Astrocyte of the cerebellum (primary cell): ENCODE results near the gene RSBN1.

Source experiments
- DNase-seq: peaks from one replicate; pipeline ENCODE4 v3.0.0-alpha.2; 2011; ENCODE audit warnings: low read depth
- H3K4me3 ChIP-seq: 2 replicates; pipeline ENCODE4 v1.5.1; 2011; ENCODE audit warnings: mild to moderate bottlenecking, low read depth, low read length, moderate library complexity
- in situ Hi-C: cut with HindIII; loops from 2 replicates; pipeline ENCODE4 v1.10.0; 2017; ENCODE audit warnings: low sequenced_read_pairs
- TF ChIP-seq, protein P1 (sequence below): IDR thresholded peaks from 2 replicates; pipeline ENCODE4 v1.5.1; 2012; ENCODE audit warnings: low read length, low read depth, moderate library complexity, mild to moderate bottlenecking; ENCODE audit errors: missing control alignments

Gene RSBN1

DNA sequence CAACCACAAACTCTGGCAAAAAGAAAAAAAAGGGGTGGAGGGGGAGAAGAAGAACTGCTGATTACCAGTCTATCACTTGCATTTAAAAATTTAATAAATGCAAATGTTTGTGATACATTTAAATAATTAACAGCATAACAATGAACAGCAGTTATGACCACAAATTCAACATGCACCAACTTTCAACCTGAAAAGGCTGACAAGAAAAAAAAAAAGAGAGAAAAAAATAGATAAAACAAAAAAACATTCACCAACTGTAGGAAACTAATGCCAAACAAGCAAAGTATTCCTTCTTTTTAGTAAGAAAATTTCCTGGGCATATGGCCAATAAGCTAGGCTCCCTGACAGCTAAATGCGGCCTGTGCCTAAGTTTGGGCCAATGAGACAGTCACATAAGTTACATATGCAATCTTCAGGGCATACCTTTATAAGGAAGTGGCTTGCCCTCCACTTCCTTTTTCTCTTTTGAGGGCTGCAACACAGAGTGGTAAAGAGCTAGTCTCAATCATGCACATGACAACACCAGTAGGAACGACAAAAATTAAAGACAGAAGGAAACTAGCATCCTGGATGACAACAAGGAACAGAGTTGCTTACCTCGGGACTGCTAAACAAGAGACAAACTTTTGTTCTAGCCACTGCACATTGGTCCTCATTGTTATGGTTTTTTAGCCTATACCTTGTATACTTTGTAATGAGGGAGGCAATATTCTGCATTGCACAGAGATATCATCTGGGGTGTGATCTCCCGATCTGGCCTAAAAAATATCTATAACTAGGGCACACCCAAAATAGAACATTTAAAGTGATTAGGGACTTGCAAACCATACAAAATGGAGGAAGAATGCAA is 28.8 kb downstream of the RSBN1 start:
- DNase-seq = no peak
- H3K4me3 ChIP-seq = no peak overlapping the region
- TF ChIP-seq, protein P1, sequence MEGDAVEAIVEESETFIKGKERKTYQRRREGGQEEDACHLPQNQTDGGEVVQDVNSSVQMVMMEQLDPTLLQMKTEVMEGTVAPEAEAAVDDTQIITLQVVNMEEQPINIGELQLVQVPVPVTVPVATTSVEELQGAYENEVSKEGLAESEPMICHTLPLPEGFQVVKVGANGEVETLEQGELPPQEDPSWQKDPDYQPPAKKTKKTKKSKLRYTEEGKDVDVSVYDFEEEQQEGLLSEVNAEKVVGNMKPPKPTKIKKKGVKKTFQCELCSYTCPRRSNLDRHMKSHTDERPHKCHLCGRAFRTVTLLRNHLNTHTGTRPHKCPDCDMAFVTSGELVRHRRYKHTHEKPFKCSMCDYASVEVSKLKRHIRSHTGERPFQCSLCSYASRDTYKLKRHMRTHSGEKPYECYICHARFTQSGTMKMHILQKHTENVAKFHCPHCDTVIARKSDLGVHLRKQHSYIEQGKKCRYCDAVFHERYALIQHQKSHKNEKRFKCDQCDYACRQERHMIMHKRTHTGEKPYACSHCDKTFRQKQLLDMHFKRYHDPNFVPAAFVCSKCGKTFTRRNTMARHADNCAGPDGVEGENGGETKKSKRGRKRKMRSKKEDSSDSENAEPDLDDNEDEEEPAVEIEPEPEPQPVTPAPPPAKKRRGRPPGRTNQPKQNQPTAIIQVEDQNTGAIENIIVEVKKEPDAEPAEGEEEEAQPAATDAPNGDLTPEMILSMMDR = no peak
- in situ Hi-C loops = no loop called here

- TF ChIP-seq, protein P1 = no peak
- H3K4me3 ChIP-seq = no peak overlapping the region
- in situ Hi-C loops = no loop called here
- DNase-seq = no peak
Observed at GRCh38 chr1:113782406-113782805, 29.9 kb downstream of the RSBN1 start.

DNA sequence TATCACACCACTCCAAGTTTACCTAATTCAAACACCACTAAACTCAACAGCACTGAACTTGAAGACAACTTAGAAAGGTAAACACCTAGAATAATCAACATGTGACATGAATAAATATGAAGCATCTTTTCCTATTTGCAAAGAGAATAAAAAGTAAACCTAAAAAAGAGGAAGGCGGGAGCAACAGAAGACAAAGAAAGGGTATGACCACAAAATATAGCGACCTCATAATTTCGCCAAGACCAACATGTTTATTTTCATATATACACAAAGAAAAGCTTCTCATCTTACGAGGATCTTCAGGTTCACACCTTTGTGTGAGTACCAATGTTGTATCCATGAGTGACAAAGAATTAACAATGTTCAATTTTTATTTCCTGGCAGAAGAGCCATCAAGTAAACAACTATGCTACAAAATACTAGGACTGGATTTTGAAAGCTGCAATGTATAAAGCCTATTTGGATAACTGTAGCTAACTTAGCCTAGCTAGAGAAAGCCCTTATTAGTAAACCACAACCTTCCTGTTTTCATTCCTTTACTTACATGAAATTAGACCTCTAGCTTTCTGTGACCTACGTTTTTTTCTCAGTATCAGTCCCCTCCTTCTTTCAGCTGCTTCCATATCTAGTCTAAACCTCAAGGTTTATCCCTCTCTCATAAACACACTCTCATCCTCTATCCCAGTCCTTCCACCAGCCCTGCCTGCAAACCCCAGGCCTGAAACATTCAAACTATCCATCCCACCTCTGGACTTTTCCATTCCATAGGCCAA is 31.7 kb downstream of the RSBN1 start:
- in situ Hi-C loops = no loop called here
- TF ChIP-seq, protein P1 = no peak
- H3K4me3 ChIP-seq = no peak overlapping the region
- no peak for DNase-seq

DNA sequence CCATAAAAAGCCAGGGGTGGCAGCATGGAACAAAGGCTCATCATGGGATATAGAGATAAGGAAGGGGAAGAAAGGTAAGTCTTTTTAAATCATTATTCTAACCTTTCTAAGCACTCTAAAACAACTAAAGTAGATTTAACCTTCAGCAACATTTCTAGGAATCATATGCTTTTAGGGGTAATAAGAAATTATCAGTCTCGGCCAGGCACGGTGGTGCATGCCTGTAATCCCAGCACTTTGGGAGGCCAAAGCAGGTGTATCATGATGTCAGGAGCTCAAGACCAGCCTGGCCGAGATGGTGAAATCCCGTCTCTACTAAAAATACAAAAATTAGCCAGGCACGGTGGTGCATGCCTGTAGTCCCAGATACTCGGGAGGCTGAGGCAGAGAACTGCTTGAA is 32.7 kb downstream of the RSBN1 start:
- no peak for DNase-seq
- in situ Hi-C loops = no loop called here
- TF ChIP-seq, protein P1 = no peak
- no peak overlapping the region for H3K4me3 ChIP-seq

- H3K4me3 ChIP-seq = no peak overlapping the region
- in situ Hi-C loops = no loop called here
- no peak for DNase-seq
- TF ChIP-seq, protein P1 = no peak
Observed at GRCh38 chr1:113777561-113777960, 34.7 kb downstream of the RSBN1 start.

DNA sequence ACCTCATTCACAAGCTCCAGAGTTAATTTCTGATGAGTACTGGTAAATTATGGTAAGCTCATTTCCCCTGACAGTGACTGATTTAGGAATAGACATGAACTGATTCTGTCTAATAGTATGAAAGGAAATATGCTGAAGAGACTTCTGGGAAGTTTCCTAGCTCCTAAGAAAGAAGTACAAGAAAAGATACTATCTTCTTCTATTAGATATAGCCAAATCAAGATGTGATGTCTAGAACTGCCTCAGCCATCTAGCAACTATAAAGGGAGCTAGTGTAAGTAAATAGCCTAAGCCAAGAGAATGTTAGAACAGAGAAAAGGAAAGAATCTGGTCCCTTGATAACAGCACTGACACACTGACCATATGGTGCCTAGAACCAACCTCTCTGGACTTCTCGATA is 42.2 kb downstream of the RSBN1 start:
- H3K4me3 ChIP-seq = no peak overlapping the region
- DNase-seq = no peak
- in situ Hi-C loops = no loop called here
- TF ChIP-seq, protein P1 = no peak
